ENCODE results near the gene ERLEC1.

DNA sequence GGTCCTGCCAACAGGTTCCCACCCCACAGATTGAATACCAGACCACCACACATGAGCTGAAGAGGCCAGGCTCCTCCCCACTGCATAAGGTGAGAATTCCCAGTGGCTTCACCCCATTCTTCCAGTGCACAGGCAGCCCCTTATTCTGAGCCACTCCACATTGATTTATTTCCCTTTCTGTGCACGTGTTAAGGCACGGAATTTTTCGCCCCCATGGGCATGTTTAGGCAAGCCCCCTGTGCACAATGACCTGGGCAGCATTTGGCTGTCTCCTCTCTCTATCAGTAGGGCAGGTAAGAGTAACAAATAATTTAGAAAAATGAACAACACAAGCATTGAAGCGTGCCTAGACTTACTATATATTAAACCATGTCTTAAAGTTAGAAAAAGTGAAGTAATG is 34.5 kb upstream of the ERLEC1 start:
- no peak for TF ChIP-seq EZH2 (IDR thresholded peaks at IDR 0.05; ENCODE audit: borderline replicate concordance, low read depth, low read length, severe bottlenecking)
- TF ChIP-seq, protein P1, sequence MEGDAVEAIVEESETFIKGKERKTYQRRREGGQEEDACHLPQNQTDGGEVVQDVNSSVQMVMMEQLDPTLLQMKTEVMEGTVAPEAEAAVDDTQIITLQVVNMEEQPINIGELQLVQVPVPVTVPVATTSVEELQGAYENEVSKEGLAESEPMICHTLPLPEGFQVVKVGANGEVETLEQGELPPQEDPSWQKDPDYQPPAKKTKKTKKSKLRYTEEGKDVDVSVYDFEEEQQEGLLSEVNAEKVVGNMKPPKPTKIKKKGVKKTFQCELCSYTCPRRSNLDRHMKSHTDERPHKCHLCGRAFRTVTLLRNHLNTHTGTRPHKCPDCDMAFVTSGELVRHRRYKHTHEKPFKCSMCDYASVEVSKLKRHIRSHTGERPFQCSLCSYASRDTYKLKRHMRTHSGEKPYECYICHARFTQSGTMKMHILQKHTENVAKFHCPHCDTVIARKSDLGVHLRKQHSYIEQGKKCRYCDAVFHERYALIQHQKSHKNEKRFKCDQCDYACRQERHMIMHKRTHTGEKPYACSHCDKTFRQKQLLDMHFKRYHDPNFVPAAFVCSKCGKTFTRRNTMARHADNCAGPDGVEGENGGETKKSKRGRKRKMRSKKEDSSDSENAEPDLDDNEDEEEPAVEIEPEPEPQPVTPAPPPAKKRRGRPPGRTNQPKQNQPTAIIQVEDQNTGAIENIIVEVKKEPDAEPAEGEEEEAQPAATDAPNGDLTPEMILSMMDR (IDR thresholded peaks at IDR 0.05; ENCODE audit: borderline replicate concordance, extremely low read depth, low read length, poor library complexity, severe bottlenecking): no peak
